Skin of body (tissue), 2 donors: ENCODE measurements around the gene USP17L22. TPM values are rescaled to one million over a fixed set of nuclear protein-coding genes. Genes with fewer than 3 reads are reported as not detected.
"Not testable (repeated sequence)": the region's sequence is repeated elsewhere in the genome, so short reads cannot be mapped to it uniquely, and the experiment has no call there.

Experiments used
- DNase-seq: peaks from one replicate; lab custom pipeline; 2025; lab: John Stamatoyannopoulos, UW
- total RNA-seq: library from RNA; depleted of rRNA; stranded (reverse); fragments of >200 nt; gene quantifications from one replicate; pipeline ENCODE4 v1.2.3, GENCODE V29; 2014

Gene USP17L22, protein sequence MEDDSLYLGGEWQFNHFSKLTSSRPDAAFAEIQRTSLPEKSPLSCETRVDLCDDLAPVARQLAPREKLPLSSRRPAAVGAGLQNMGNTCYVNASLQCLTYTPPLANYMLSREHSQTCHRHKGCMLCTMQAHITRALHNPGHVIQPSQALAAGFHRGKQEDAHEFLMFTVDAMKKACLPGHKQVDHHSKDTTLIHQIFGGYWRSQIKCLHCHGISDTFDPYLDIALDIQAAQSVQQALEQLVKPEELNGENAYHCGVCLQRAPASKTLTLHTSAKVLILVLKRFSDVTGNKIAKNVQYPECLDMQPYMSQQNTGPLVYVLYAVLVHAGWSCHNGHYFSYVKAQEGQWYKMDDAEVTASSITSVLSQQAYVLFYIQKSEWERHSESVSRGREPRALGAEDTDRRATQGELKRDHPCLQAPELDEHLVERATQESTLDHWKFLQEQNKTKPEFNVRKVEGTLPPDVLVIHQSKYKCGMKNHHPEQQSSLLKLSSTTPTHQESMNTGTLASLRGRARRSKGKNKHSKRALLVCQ
- not detected for total RNA-seq

DNA sequence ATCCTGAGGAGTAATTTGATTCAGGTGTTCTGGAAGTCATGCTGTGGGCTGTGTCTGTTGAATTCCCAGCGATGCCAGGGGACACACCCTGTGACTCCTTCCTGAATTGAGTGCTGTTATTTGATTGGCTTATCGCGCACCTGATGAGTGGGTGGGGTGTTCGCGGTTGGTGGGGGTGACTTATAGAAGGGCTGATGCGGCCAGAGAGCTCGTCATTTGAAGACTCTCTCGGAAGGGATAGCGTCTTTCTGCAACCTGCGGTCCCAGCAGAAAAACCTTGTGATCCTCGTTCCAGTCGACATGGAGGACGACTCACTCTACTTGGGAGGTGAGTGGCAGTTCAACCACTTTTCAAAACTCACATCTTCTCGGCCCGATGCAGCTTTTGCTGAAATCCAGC, at the start of gene USP17L22:
USP17L22 (plus strand) TSS at position 301 of the 400 bp plus-strand sequence; CDS start at position 301, 0 bp downstream.
- not testable (repeated sequence) for DNase-seq

- DNase-seq: not testable (repeated sequence)
Measured at GRCh38 chr4:9219852-9220251, 47.6 kb upstream of the USP17L22 start, which contains the start of gene USP17L12. USP17L12 (plus strand) TSS chr4:9220152; CDS start chr4:9220152, 0 bp downstream.

- DNase-seq: not testable (repeated sequence)
Measured at GRCh38 chr4:9224596-9224995, 42.8 kb upstream of the USP17L22 start, which contains the start of gene USP17L13. USP17L13 (plus strand) TSS chr4:9224896; CDS start chr4:9224896, 0 bp downstream.

DNA sequence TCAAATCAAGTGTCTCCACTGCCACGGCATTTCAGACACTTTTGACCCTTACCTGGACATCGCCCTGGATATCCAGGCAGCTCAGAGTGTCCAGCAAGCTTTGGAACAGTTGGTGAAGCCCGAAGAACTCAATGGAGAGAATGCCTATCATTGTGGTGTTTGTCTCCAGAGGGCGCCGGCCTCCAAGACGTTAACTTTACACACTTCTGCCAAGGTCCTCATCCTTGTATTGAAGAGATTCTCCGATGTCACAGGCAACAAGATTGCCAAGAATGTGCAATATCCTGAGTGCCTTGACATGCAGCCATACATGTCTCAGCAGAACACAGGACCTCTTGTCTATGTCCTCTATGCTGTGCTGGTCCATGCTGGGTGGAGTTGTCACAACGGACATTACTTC, 37.2 kb upstream of the USP17L22 start:
- DNase-seq: not testable (repeated sequence)

- not testable (repeated sequence) for DNase-seq
Measured at GRCh38 chr4:9234085-9234484, 33.3 kb upstream of the USP17L22 start, which contains the start of gene USP17L15. USP17L15 (plus strand) TSS chr4:9234385; CDS start chr4:9234385, 0 bp downstream.

DNA sequence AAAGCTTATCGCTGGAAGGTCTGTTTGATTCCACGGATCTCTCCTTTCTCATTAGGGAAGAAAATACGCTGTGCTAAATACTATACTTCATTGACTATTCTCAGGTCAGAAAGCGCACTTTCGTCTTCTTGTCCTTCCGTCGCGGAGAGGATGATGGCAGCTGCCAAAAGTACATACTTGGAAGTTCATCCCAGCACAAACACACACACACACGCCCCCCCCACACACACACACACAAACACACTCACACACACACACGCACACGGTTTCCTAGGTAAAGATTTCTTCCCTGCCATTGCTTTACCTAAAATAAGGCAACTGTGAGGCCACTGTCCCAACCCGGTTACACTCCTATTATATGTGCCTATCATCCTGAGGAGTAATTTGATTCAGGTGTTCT, 29.0 kb upstream of the USP17L22 start:
- not testable (repeated sequence) for DNase-seq

GRCh38 chr4:9243579-9243978, 23.8 kb upstream of the USP17L22 start, which contains the start of gene USP17L17:
USP17L17 (plus strand) TSS chr4:9243879; CDS start chr4:9243879, 0 bp downstream.
- not testable (repeated sequence) for DNase-seq

- not testable (repeated sequence) for DNase-seq
Measured at GRCh38 chr4:9247953-9248680, 19.3 kb upstream of the USP17L22 start, which contains the start of gene USP17L18. USP17L18 (plus strand) TSS chr4:9248630; CDS start chr4:9248630, 0 bp downstream.

DNA sequence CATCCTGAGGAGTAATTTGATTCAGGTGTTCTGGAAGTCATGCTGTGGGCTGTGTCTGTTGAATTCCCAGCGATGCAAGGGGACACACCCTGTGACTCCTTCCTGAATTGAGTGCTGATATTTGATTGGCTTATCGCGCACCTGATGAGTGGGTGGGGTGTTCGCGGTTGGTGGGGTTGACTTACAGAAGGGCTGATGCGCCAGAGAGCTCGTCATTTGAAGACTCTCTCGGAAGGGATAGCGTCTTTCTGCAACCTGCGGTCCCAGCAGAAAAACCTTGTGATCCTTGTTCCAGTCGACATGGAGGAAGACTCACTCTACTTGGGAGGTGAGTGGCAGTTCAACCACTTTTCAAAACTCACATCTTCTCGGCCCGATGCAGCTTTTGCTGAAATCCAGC, 14.3 kb upstream of the USP17L22 start, which contains the start of gene USP17L19:
USP17L19 (plus strand) TSS at position 301 of the 400 bp plus-strand sequence; CDS start at position 301, 0 bp downstream.
- not testable (repeated sequence) for DNase-seq

- DNase-seq: not testable (repeated sequence)
Measured at GRCh38 chr4:9257824-9258223, 9.6 kb upstream of the USP17L22 start, which contains the start of gene USP17L20. USP17L20 (plus strand) TSS chr4:9258124; CDS start chr4:9258124, 0 bp downstream.

GRCh38 chr4:9262572-9262971, 4.8 kb upstream of the USP17L22 start, which contains the start of gene USP17L21:
USP17L21 (plus strand) TSS chr4:9262872; CDS start chr4:9262872, 0 bp downstream.
- not testable (repeated sequence) for DNase-seq

- not testable (repeated sequence) for DNase-seq
Measured at GRCh38 chr4:9271719-9272118, 4.3 kb downstream of the USP17L22 start.

Other genes starting within 250 kb of the USP17L22 start
- not detected for gene FAM90A26, start 97.2 kb upstream of the USP17L22 start, total RNA-seq
- not detected for gene USP17L10, start 57.0 kb upstream of the USP17L22 start, total RNA-seq
- not detected for gene USP17L11, start 52.2 kb upstream of the USP17L22 start, total RNA-seq
- gene USP17L12, start 47.5 kb upstream of the USP17L22 start, total RNA-seq: not detected
- not detected for gene USP17L13, start 42.7 kb upstream of the USP17L22 start, total RNA-seq
- gene USP17L15, start 33.2 kb upstream of the USP17L22 start, total RNA-seq: not detected
- gene USP17L17, start 23.7 kb upstream of the USP17L22 start, total RNA-seq: not detected
- gene USP17L18, start 19.0 kb upstream of the USP17L22 start, total RNA-seq: not detected
- not detected for gene USP17L19, start 14.2 kb upstream of the USP17L22 start, total RNA-seq
- not detected for gene USP17L20, start 9.5 kb upstream of the USP17L22 start, total RNA-seq
- gene USP17L21, start 4.7 kb upstream of the USP17L22 start, total RNA-seq: not detected
- gene USP17L24, start 57.5 kb downstream of the USP17L22 start, total RNA-seq: not detected
- gene USP17L25, start 62.3 kb downstream of the USP17L22 start, total RNA-seq: not detected
- gene USP17L26, start 67.0 kb downstream of the USP17L22 start, total RNA-seq: not detected
- gene USP17L5, start 71.8 kb downstream of the USP17L22 start, total RNA-seq: not detected
- gene USP17L27, start 76.5 kb downstream of the USP17L22 start, total RNA-seq: not detected
- gene USP17L28, start 81.3 kb downstream of the USP17L22 start, total RNA-seq: not detected
- not detected for gene USP17L29, start 86.0 kb downstream of the USP17L22 start, total RNA-seq
- not detected for gene USP17L30, start 95.5 kb downstream of the USP17L22 start, total RNA-seq
- not detected for gene DEFB131A, start 176.8 kb downstream of the USP17L22 start, total RNA-seq